ENCODE results near the gene PPM1N. TPM values are rescaled to one million over a fixed set of nuclear protein-coding genes. Genes with fewer than 3 reads are reported as not detected.
"Not testable (repeated sequence)": the region's sequence is repeated elsewhere in the genome, so short reads cannot be mapped to it uniquely, and the experiment has no call there.

Gene PPM1N
- total and polyA plus RNA-seq, 2 of the 13 experiments (the other 11 are each of a cell fraction or from before 2014, with no cell fraction given) = 0.31 to 1.8 TPM

- TF ChIP-seq CHCHD3 (CRISPR knock-in tag; IDR thresholded peaks at IDR 0.05) (no peak), ZNF710 (CRISPR knock-in tag; IDR thresholded peaks at IDR 0.05; ENCODE audit: borderline replicate concordance) (0 out of 2 replicates have a peak, but pooled peaks have one; percentile 43), ZNF674 (CRISPR knock-in tag; IDR thresholded peaks at IDR 0.05; ENCODE audit: low read depth) (no peak), RBFOX2 (IDR thresholded peaks at IDR 0.05; ENCODE audit: low read depth, low read length) (no peak), ETV5 (CRISPR knock-in tag; IDR thresholded peaks at IDR 0.05; ENCODE audit: borderline replicate concordance) (0 out of 2 replicates have a peak, but pooled peaks have one; percentile 2), ATF1 (CRISPR knock-in tag; IDR thresholded peaks at IDR 0.05) (no peak)
These were observed 11.4 kb downstream of the PPM1N start (continued) for GRCh38 chr19:45509692-45510015.

DNA sequence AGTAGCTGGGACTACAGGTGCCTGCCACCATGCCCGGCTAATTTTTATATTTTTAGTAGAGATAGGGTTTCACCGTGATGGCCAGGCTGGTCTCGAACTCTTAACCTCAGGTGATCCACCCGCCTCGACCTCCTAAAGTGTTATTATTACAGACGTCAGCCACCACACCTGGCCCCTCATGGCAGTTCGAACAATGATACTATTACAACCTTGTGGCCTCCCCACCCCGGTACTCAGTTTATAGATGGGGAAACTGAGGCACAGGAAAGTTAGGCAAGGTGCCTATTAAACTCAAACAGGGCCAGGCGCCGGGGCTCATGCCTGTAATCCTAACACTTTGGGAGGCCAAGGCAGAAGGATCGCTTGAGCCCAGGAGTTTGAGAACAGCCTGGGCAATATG, 12.1 kb downstream of the PPM1N start:
- POLR2A ChIA-PET = interaction anchor here (0.5 to 1.2 kb wide), 3 partner anchors 13 to 719 kb away, joined by 3 to 4 read pairs (median 3); partner anchors contain the start of genes QPCTL, RTN2 and SNRPD2

More for the DNA sequence above, 12.1 kb downstream of the PPM1N start:
- WGBS (ENCODE audit: low lambda C conversion rate) = 88% methylated on average over 11 of the region's 11 CpGs
- H3K9me3 ChIP-seq (ENCODE audit: low read length); BruUV-seq (replicated peaks); intact Hi-C loops (cut with micrococcal nuclease; ENCODE audit: unreplicated experiment); ATAC-seq; H3K36me3 ChIP-seq (replicated peaks in 1 of 2; ENCODE audit: control insufficient read depth in 1 of 2, insufficient read depth in 2 of 2, low read length in 2 of 2); H3K27me3 ChIP-seq (ENCODE audit: control insufficient read depth in 1 of 2, insufficient read depth in 2 of 2, low read length in 2 of 2); H2AFZ ChIP-seq (ENCODE audit: low read length); FAIRE-seq; in situ Hi-C loops (cut with HindIII; ENCODE audit: extremely low pct_ligation_motif_present, low pct_unique_long_range_greater_than_20kb); H3K9ac ChIP-seq (ENCODE audit: insufficient read depth, low read depth, low read length); DNase-seq (ENCODE audit: low spot score): not testable (repeated sequence)
- Histone ChIP-seq H3K79me2 (ENCODE audit: insufficient read depth, low read length) (peaks cover 65% of the 10 kb centered on the region), H3K4me1 (ENCODE audit: insufficient read depth, low read length) (peaks cover 65% of the 10 kb centered on the region), H3K4me3 (replicated peaks in 1 of 3; ENCODE audit: insufficient read depth in 1 of 3, low read depth in 2 of 3, low read length in 3 of 3) (peak overlapping the region in 2 of 3 experiments; percentile 92 to 96; a peak in 4 of 6 replicates), H3K27ac (ENCODE audit: extremely low read length, insufficient read depth, low read length) (peak overlapping the region; percentile 77), H3K4me2 (ENCODE audit: low read depth, low read length) (peak overlapping the region; percentile 99), H4K20me1 (ENCODE audit: insufficient read depth, low read length) (peaks cover 10% of the 10 kb centered on the region)
- TF ChIP-seq NKX3-1 (CRISPR knock-in tag; IDR thresholded peaks at IDR 0.05) = 0 out of 2 replicates have a peak, but pooled peaks have one; percentile 6
- CTCF ChIA-PET (ENCODE audit: low intra/inter-chr PET ratio, low total read pairs) = interaction anchor here (1.2 kb wide), 1 partner anchor 25 kb away, joined by 4 read pairs; no protein-coding TSS in a partner anchor
